KOPT-K1 (cell line): Measurements from ENCODE around the gene ITPKA.
"Not testable (repeated sequence)": the region's sequence is repeated elsewhere in the genome, so short reads cannot be mapped to it uniquely, and the experiment has no call there.

ENCODE experiments used
- H3K27ac ChIP-seq: fragments of 200-600 bp; sonication (generic); 2 replicates; pipeline ENCODE4 v1.5.1; 2016; ENCODE audit warnings: antibody characterized with exemption, mild to moderate bottlenecking, low read depth, low read length; ENCODE audit not compliant: poor library complexity, severe bottlenecking
- H3K36me3 ChIP-seq: fragments of 200-600 bp; sonication (generic); 2 replicates; pipeline ENCODE4 v1.5.1; 2017; ENCODE audit warnings: antibody characterized with exemption, mild to moderate bottlenecking, low read length, moderate library complexity; ENCODE audit not compliant: insufficient read depth
- H3K9me3 ChIP-seq: fragments of 200-600 bp; sonication (generic); 2 replicates; pipeline ENCODE4 v1.5.1; 2017; ENCODE audit warnings: antibody characterized with exemption, low read length, mild to moderate bottlenecking; ENCODE audit not compliant: insufficient read depth, poor library complexity, severe bottlenecking

The ITPKA gene

GRCh38 chr15:41493205-41493901 is at the start of gene ITPKA:
ITPKA (plus strand) TSS chr15:41493874; CDS start chr15:41493928, 54 bp downstream.
- no peaks in the 10 kb centered on the region for H3K9me3 ChIP-seq
- H3K27ac ChIP-seq: peak within 1 kb of the TSS; percentile 62
- no peaks in the 10 kb centered on the region for H3K36me3 ChIP-seq

- Histone ChIP-seq H3K9me3 (no peaks in the 10 kb centered on the region), H3K36me3 (peaks cover 32% of the 10 kb centered on the region), H3K27ac (no peak overlapping the region)
Measured at GRCh38 chr15:41445399-41445798, 48.3 kb upstream of the ITPKA start.

GRCh38 chr15:41462084-41462795 is 31.4 kb upstream of the ITPKA start:
- Histone ChIP-seq H3K27ac (no peak overlapping the region), H3K9me3 (no peaks in the 10 kb centered on the region), H3K36me3 (peaks cover 85% of the 10 kb centered on the region)

- Histone ChIP-seq H3K9me3 (no peaks in the 10 kb centered on the region), H3K36me3 (peaks cover 84% of the 10 kb centered on the region), H3K27ac (no peak overlapping the region)
Measured at GRCh38 chr15:41464889-41465580, 28.6 kb upstream of the ITPKA start.

GRCh38 chr15:41465822-41466421 is 27.8 kb upstream of the ITPKA start:
- Histone ChIP-seq H3K9me3 (no peaks in the 10 kb centered on the region), H3K27ac (no peak overlapping the region), H3K36me3 (peaks cover 87% of the 10 kb centered on the region)

GRCh38 chr15:41466711-41467110 is 27.0 kb upstream of the ITPKA start:
- Histone ChIP-seq H3K36me3 (peaks cover 90% of the 10 kb centered on the region), H3K9me3 (no peaks in the 10 kb centered on the region), H3K27ac (no peak overlapping the region)

- not testable (repeated sequence) for H3K27ac ChIP-seq
- peaks cover 86% of the 10 kb centered on the region for H3K36me3 ChIP-seq
Measured at GRCh38 chr15:41469644-41470043, 24.0 kb upstream of the ITPKA start.

GRCh38 chr15:41473418-41473817 is 20.3 kb upstream of the ITPKA start:
- no peak overlapping the region for H3K27ac ChIP-seq
- no peaks in the 10 kb centered on the region for H3K9me3 ChIP-seq
- H3K36me3 ChIP-seq: peaks cover 90% of the 10 kb centered on the region

More at GRCh38 chr15:41469644-41470043, 24.0 kb upstream of the ITPKA start:
- H3K9me3 ChIP-seq: not testable (repeated sequence)

- Histone ChIP-seq H3K27ac (no peak overlapping the region), H3K36me3 (peaks cover 90% of the 10 kb centered on the region), H3K9me3 (no peaks in the 10 kb centered on the region)
Measured at GRCh38 chr15:41474436-41474835, 19.2 kb upstream of the ITPKA start.

GRCh38 chr15:41474941-41475340 is 18.7 kb upstream of the ITPKA start:
- H3K27ac ChIP-seq: no peak overlapping the region
- peaks cover 90% of the 10 kb centered on the region for H3K36me3 ChIP-seq

GRCh38 chr15:41476416-41477048 is 17.1 kb upstream of the ITPKA start:
- H3K27ac ChIP-seq: no peak overlapping the region
- H3K36me3 ChIP-seq: peaks cover 90% of the 10 kb centered on the region
- no peaks in the 10 kb centered on the region for H3K9me3 ChIP-seq

More at GRCh38 chr15:41474941-41475340, 18.7 kb upstream of the ITPKA start:
- no peaks in the 10 kb centered on the region for H3K9me3 ChIP-seq

- Histone ChIP-seq H3K27ac (no peak overlapping the region), H3K9me3 (no peaks in the 10 kb centered on the region), H3K36me3 (peaks cover 82% of the 10 kb centered on the region)
Measured at GRCh38 chr15:41480396-41481140, 13.1 kb upstream of the ITPKA start.

GRCh38 chr15:41482110-41482877 is 11.4 kb upstream of the ITPKA start:
- Histone ChIP-seq H3K36me3 (peaks cover 64% of the 10 kb centered on the region), H3K27ac (no peak overlapping the region), H3K9me3 (no peaks in the 10 kb centered on the region)
